Parathyroid adenoma (tissue), 2 donors: ENCODE data around the gene ANKRD31.

Source experiments
- H2AFZ ChIP-seq: fragments of 300-600 bp; sonication (generic); one replicate; pipeline ENCODE4 v1.7.0; 2017; ENCODE audit warnings: antibody characterized with exemption, mild to moderate bottlenecking
- H3K27ac ChIP-seq: fragments of 300-600 bp; sonication (generic); one replicate; pipeline ENCODE4 v1.7.0; 2017
- H3K27me3 ChIP-seq: fragments of 300-600 bp; sonication (generic); one replicate; pipeline ENCODE4 v1.7.0; 2017; ENCODE audit warnings: low read length; ENCODE audit not compliant: control insufficient read depth, insufficient read depth
- H3K36me3 ChIP-seq: fragments of 300-600 bp; sonication (generic); one replicate; pipeline ENCODE4 v1.7.0; 2017; ENCODE audit warnings: low read length; ENCODE audit not compliant: control insufficient read depth, insufficient read depth
- H3K4me1 ChIP-seq: fragments of 300-600 bp; sonication (generic); one replicate; pipeline ENCODE4 v1.7.0; 2017; ENCODE audit warnings: control low read depth
- H3K4me2 ChIP-seq: fragments of 300-600 bp; sonication (generic); one replicate; pipeline ENCODE4 v1.7.0; 2017; ENCODE audit warnings: low read length
- H3K4me3 ChIP-seq: fragments of 300-600 bp; sonication (generic); one replicate; pipeline ENCODE4 v1.7.0; 2017; ENCODE audit warnings: low read depth, low read length
- H3K79me2 ChIP-seq: fragments of 300-600 bp; sonication (generic); one replicate; pipeline ENCODE4 v1.7.0; 2017; ENCODE audit warnings: control low read depth
- H3K9ac ChIP-seq: fragments of 300-600 bp; sonication (generic); one replicate; pipeline ENCODE4 v1.7.0; 2017; ENCODE audit warnings: mild to moderate bottlenecking
- H3K9me3 ChIP-seq: fragments of 300-600 bp; sonication (generic); one replicate; pipeline ENCODE4 v1.7.0; 2017; ENCODE audit warnings: low read length; ENCODE audit not compliant: control insufficient read depth
- CTCF ChIP-seq: fragments of 300-600 bp; sonication (generic); IDR thresholded peaks from one replicate; pipeline ENCODE4 v1.7.0; 2017; ENCODE audit warnings: antibody characterized with exemption, mild to moderate bottlenecking
- donor health status: primary hyperparathyroidism.

Gene ANKRD31

GRCh38 chr5:75051217-75051751 lies 185.4 kb downstream of the ANKRD31 start:
- peaks cover 28% of the 10 kb centered on the region for H3K4me1 ChIP-seq
- peak overlapping the region; percentile 98 for H3K27ac ChIP-seq
- no peak overlapping the region for H3K9ac ChIP-seq
- no peak overlapping the region for H2AFZ ChIP-seq
- H3K4me2 ChIP-seq: peak overlapping the region; percentile 84
- H3K36me3 ChIP-seq: no peaks in the 10 kb centered on the region
- H3K4me3 ChIP-seq: peak overlapping the region; percentile 67
- no peaks in the 10 kb centered on the region for H3K9me3 ChIP-seq
- TF ChIP-seq CTCF: no peak
- no peaks in the 10 kb centered on the region for H3K27me3 ChIP-seq
- peaks cover 31% of the 10 kb centered on the region for H3K79me2 ChIP-seq

- H3K9me3 ChIP-seq: no peaks in the 10 kb centered on the region
- peak overlapping the region; percentile 98 for H3K27ac ChIP-seq
Observed at GRCh38 chr5:75050415-75050814, 186.3 kb downstream of the ANKRD31 start.

GRCh38 chr5:75049456-75050351 lies 187.0 kb downstream of the ANKRD31 start:
- no peak overlapping the region for H3K27ac ChIP-seq
- H2AFZ ChIP-seq: no peak overlapping the region
- H3K9me3 ChIP-seq: no peaks in the 10 kb centered on the region
- no peaks in the 10 kb centered on the region for H3K36me3 ChIP-seq
- no peak overlapping the region for H3K9ac ChIP-seq
- TF ChIP-seq CTCF: peak; percentile 82
- peak overlapping the region; percentile 25 for H3K4me3 ChIP-seq
- no peaks in the 10 kb centered on the region for H3K27me3 ChIP-seq
- peaks cover 31% of the 10 kb centered on the region for H3K79me2 ChIP-seq
- peak overlapping the region; percentile 29 for H3K4me2 ChIP-seq
- H3K4me1 ChIP-seq: peaks cover 16% of the 10 kb centered on the region

More at GRCh38 chr5:75050415-75050814, 186.3 kb downstream of the ANKRD31 start:
- H3K9ac ChIP-seq: no peak overlapping the region
- TF ChIP-seq CTCF: no peak
- no peaks in the 10 kb centered on the region for H3K27me3 ChIP-seq
- H2AFZ ChIP-seq: no peak overlapping the region
- H3K4me3 ChIP-seq: peak overlapping the region; percentile 25
- no peaks in the 10 kb centered on the region for H3K36me3 ChIP-seq
- H3K4me2 ChIP-seq: peak overlapping the region; percentile 84
- H3K4me1 ChIP-seq: peaks cover 21% of the 10 kb centered on the region
- H3K79me2 ChIP-seq: peaks cover 31% of the 10 kb centered on the region

- Histone ChIP-seq H3K4me1 (peaks cover 7% of the 10 kb centered on the region), H3K27me3 (no peaks in the 10 kb centered on the region), H2AFZ (no peak overlapping the region), H3K79me2 (peaks cover 31% of the 10 kb centered on the region), H3K36me3 (no peaks in the 10 kb centered on the region), H3K4me2 (no peak overlapping the region), H3K9me3 (no peaks in the 10 kb centered on the region), H3K9ac (no peak overlapping the region), H3K4me3 (no peak overlapping the region), H3K27ac (no peak overlapping the region)
- TF ChIP-seq CTCF: no peak
Observed at GRCh38 chr5:75048457-75048953, 188.2 kb downstream of the ANKRD31 start.
